ENCODE results near the gene PAIP2.
"Not testable (repeated sequence)": the region's sequence is repeated elsewhere in the genome, so short reads cannot be mapped to it uniquely, and the experiment has no call there.

The PAIP2 gene

DNA sequence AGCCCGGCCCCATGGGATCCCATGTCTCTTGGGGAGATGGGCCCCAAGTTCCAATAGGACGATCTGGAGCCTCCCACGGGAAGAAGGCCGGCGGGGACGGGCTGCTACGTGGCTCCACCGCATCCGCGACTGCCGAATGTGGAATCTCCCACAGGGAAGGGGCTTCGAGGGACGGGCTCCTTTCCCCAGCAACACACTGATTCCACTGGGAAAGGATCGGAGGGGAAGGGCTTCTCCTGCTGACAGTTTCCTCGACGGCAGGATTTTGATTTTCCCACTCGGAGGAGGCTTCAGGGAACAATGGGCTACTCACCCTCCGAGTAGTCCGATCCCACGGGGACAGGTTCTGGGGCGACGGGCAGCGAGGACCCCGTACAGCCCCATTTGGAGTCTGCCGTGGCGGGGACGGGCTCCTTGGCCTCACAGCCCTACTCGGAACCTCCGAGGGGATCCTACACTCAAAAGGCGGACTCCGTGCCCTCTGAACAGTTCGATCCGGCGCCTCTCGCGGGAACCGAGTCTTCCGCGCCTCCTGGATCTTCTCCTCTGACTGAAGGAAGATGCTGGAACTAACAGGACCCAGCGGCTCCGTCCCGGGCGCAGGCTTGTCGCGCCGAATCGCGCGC lies 52.0 kb downstream of the PAIP2 start:
- no peak for DNase-seq

DNA sequence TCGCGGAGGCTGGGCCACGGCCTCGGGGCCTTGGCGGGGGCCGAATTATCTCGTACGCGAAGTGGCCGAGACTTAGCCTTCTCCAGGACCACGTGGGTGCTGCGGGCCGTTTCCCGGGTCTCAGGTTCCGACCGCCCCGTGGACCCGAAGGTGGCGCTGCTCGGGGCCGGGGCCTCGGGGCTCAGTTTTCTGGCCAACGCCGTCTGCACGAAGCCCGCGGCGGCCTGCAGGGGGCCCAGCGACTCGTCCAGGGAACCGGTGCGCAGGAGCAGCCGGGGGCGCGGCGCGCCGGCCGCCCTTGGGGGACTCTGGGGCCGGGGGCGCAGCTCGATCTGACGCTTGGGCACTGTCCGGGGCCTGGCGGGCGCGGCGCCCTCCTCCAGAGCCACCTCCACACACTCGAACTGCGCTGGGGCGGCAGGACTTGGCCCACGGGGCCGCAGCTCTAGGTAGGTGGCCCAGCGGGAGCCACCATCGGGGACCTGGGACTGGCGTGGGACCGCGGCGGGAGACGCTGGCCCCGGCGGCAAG lies 52.5 kb downstream of the PAIP2 start:
- peak; percentile 30 to 32 for DNase-seq

DNA sequence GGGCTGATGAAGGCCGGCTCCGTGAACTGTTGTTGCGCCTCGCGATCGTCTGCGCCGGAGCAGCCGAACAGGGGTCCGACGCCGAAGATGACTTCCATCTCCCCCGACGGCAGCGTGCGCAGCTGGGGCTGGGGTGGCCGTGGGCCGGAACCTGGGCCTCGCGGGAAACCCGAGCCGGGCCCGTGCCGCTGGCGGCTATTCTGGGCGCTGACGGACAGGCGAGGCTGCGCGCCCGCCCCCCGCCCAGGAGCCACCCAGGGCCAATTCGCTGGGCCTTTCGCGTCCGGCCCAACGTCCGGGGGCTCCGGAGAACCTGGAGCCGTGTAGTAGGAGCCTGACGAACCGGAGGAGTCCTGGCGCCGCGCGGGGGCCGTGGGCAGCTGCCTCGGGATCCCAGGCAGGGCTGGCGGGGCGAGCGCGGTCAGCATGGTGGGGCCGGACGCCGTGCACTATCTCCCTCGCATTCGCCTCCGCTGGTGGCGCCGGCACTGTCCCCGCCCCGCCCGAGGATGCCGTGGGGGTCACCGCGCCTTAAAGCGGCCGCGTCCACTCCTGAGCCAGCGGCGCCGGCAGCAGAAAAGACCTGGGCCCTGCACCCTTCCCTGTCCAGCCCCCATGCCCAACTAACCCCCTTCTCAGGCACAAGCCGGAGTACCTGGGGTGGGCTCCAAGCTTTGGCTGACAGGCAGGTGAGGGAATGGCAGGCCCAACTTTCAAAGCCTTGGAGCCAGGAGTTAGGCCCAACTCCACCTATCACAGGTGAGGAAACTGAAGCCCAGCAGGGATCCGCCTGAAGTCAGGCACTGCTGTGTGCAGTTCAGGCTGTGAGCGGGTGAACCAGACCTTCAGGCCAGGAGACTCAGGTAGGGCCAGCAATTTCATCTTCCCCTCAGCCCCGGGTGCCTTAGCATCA lies 53.3 kb downstream of the PAIP2 start, which contains the start of gene PROB1:
PROB1 (minus strand) TSS at position 451 of the 913 bp plus-strand sequence; CDS start at position 428, 23 bp downstream.
- no peak for DNase-seq

DNA sequence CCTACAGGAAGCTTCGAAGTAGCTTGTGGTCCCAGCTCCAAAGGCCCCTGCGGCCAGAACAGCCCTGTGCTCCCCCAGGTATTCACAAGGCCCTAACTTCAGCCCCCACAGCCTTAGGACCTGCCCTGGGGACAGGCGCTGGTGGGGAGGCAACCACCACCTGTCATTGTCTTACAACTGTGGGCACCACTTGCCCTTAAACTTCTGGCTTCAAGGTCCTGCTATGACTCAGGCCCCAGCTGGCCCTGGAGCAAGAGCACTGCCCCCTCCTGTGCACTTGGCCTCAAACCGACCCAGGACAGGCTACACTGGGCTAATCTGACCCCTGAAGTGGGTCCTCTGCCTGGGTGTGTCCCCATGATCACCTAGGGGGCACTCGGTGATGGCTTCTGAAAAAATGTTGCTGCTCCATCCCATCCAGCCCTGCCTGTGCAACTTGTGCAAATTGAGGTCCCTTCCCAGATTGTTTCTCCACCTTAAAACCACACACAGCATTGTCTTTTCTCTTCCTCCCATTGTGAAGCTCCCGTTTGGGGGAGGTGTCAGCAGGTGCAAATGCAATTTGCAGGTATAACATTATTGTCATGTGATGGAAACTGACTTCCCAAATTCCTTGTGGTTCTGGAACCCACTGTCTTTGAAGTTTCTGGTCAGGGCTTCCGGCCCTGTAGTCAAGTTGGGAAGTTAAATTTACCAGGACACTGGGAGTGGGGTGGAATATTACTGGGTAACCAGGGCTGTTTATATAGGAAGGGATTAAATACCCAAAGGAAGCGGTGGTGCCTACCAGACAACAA lies 54.4 kb downstream of the PAIP2 start:
- DNase-seq, result no peak

DNA sequence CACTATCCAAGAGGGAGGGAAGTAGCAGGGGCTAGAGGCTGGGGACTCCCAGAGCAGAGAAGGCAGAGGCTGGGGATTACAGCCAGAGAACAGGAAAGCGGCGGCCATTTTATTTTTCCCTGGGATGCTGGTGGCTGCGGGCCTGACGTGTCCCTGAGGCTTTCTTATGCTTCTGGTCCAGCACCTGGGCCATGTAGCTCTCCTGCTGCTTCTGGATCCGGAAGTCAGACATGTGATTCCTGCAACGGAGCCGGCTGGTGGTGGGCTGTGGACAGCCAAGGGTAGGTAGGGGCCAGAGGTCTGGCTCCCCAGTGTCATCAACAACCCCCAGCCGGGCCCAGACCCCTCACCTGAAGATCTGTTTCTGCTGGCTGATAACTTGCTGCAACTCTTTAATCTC lies 55.0 kb downstream of the PAIP2 start:
- no peak for DNase-seq

DNA sequence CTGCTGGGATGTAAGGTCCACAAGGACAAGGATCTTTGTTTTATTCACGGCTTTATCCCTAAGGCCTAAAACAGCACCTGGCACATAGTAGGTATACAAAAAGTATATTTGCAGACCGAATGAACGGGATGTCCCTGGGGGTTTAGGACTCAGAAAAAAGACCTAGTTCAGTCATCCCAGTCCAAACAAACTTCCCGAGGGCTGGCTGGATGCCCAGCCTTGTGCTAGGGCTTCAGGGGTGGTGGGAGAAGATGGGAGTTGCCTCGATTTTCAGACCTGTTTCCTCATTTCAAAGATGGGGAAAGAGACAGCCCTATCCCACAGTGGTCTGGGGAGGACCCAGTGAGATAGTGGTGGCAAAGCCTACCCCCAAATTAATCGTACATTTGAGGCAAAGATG lies 56.3 kb downstream of the PAIP2 start:
- no peak for DNase-seq

DNA sequence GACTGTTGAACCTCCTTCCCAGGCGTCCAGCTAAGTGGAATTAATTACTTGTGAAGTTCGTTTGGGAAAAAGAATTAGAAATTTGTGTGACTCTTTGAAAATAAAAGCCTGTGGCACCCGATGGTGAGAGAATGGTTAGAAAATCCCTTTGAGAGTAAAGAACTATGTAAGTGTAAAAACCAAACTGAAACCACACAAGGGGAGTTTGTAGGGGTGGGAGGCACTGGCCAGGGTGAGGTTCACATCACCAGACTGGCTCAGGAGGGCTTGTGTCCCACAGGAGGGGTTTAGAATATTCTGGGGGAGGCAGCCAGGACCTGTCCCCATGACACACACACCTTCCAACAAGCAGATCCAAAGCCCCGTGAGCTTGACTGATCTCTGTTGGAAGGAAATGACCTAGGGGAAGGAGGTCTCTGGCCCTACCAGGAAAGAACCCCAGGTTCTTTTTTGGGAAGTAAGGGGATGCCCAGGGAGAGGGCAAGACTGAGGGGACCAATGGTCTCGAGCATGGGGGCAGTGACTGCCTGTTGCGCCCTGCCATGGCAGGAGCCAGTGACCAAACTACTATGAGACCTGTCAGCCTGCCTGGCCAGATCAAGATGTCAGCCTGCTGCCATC lies 58.0 kb downstream of the PAIP2 start:
- DNase-seq, result no peak

DNA sequence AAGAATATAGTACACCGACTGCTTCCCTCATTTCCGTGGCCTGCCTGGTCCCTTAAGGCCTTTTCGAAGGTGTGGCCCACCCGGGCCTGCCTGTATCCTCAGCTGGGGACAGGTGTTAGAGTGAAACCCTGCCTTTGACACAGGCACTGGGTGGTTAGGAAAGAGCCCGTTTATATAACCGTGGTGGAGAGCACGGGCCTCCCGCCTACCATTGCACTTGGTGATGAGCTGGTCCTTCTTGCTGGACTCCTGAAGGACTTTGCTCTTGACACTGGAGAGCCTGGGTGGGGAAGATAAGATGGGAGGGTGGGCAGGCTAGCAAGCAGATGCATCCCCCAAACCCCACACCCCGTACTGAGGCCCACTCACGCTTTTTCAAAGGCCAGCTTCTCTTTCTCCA lies 59.9 kb downstream of the PAIP2 start:
- no peak for DNase-seq

DNA sequence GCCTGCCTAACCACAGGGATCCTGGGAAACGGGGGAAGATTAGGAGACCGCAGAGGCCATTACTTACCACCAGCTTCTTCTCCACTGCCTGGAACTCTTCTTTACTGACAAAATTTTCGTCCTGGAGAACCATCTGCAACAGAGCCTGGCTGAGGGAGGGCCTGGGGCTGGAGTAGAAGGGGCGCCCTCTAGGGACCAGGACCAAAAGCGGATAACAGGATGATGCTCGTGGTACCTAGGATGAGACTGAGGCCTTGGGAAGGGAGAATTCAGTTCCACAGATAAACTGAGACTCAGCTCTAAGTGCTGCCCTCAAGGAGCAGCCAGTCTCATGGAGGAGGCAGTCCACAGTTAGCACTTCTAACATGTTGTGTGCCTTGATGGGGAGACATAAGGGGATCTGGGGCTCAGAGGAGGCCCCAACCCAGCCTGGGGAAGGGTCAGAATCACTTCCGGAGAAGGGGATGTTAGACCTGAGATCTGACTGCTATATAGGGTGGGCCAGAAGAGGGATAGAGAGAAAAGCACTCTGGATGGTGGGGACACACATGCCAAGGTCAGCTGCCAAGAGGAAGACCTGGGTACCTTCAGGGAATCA lies 61.0 kb downstream of the PAIP2 start:
- no peak for DNase-seq

DNA sequence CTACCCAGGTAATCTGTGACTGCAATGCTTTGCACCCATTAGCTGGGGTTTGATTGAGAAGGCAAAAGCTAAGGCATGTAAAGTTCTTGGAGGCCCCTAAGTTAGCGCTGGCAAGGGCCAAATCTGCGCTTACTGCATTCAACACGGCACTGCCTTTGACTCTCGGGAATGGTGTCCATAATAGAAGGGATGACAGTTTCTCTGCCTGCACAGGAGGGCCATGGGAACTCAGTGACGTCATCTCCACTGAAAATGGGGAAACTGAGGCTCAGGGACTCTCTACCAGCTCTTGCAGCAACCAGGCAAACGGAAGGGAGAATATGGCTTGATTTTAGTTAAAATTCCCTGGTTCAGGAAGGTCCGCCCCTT lies 61.7 kb downstream of the PAIP2 start:
- no peak for DNase-seq

DNA sequence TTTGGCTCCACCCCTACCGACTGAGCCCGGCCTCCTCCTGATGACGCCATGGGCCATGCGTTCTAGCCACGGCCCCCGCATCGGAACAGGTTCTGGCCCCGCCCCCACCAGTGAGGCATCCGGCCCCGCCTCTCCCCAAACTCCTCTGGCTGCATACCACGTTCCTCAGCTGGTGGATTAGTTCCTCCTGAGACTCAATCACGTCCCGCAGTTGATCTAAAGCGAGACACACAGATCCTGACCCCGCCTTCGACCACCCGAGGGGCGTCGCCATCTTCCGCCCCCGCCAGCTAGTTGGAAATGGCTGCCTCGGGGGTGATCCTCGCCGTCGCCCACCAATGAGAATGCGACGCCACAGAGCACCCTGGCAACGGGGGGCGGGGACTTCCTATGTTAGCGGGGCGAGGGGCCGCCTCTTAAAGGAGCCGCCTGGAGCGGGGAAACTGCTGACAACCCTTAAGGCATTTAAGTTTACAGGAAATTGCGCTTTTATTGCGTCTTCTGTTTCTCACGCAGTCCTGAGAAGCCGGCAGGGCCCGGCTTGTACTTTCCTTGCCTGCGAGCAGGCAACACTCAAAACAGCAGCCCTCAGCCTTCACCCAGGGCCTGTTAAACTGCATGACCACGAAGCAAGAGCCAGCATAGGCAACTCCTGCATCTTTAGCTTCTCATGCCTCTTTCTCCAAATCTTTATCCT lies 62.3 kb downstream of the PAIP2 start, which contains the start of gene SPATA24:
SPATA24 (minus strand) TSS at position 303 of the 697 bp plus-strand sequence; CDS start at position 274, 29 bp downstream.
- DNase-seq, result peak; percentile 97

DNA sequence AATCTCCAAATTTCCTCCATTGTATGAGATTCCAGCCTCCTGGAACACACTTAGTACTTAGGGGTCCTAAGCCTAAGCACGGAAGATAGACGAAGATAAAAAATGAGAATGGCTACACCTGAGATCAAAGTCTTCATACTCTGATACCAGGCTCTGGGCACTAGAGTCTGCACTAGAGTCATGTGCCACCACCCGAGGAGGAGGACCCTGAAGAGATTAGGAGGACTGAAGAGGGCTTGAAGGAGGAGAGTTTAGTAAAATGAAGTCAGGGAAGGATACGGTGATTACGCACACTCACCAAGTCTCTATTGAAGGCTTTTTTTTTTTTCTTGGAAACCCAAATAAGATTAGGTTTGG lies 62.8 kb downstream of the PAIP2 start:
- no peak for DNase-seq

DNA sequence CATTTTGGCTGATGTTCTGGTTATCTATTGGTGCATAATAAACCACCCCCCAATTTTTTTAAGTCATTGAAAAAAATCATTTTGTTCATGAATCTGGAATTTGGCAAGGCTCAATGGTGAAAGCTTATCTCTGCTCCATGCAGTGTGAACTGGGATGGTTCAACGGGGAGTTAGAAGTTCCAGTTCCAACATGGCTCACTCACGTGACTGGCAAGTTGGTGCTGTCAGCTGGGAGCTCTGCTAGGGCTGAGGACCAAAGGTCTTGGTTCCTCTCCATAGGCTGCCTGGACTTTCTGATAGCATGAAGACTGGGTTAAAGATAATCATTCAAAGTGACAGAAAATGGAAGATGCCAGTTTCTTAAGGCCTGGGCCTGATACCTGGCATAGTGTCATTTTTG lies 65.3 kb downstream of the PAIP2 start:
- DNase-seq, result no peak

DNA sequence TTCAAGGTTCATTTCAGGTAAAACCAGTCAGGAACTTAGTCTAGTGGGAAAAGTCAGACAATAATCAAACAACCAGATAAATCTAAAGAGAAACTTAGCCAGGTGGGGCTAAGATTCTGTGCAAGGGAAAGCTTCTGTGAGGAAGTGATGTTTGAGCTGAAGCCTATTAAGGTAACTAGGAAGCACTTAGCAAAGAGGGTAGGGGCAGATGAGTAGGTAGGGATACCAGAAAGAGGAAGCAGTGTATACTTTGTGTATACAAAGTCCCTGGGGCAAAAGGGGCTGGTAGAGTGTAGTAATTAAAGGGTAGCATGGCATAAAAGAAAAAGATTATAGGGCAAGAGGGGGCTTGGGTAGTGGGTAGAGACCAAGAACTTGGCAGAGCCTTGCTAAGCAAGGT lies 65.9 kb downstream of the PAIP2 start:
- no peak for DNase-seq

DNA sequence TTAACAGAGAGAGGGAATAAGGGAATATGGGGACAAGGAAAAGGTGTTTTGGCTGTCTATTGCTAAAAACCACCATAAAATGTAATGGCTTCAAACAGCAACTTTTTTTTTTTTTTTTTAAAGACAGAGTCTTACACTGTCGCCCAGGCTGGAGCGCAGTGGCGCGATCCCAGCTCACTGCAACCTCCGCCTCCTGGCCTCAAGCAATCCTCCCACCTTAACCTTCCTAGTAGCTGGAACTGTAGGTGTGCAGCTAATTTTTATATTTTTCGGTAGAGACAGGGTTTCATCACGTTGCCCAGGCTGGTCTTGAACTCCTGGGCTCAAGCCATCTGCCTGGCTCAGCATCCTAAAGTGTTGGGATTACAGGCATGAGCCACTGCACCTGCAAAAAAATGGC lies 66.5 kb downstream of the PAIP2 start:
- no peak for DNase-seq

DNA sequence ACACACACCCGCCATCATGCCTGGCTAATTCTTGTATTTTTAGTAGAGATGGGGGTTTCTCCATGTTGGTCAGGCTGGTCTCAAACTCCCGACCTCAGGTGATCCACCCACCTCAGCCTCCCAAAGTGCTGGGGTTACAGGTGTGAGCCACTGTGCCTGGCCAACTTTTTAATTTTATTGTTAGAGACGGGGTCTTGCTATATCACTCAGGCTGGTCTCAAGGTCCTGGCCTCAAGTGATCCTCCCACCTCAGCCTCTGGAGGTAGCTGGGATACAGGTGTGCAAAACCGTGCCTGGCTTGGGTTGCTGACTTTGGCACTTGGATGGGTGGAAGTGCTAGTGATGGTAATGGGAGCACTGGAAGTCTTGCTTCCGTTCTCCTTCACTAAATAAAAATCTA lies 67.5 kb downstream of the PAIP2 start:
- not testable (repeated sequence) for DNase-seq

DNA sequence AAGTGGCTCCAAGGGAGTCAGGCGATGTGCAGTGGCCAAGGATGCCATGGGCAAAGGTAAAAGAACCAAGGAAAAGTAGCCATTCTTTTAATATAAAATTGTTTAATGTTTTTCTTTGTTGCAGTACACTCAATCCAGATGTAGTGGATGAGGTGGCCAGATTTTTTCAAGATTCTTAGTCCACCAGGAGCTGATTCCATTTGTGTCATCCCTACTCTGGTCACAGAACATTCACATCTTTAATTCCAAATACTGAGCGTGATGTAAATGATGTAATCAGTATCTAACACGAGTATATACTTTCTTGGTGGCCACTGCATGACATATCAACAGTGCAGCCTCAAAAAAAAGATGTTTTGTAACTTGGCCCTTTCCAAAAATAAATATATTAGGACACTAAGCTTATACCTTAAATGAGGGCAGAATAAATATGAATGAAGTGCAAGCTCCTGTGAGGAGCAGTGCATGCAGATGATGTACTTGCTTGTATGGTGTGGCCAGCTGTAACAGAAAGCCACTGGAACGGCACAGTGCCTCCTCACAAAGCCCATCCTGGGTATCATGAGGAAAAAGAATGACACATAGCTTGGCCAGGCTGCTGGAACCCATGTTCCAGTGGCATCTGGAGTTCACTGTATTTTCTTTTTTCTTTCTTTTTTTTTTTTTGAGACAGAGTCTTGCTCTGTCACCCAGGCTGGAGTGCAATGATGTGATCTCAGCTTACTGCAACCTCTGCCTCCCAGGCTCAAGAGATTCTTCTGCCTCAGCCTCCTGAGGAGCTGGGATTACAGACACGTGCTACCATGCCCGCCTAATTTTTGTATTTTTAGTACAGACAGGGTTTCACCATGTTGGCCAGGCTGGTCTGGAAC lies 68.7 kb downstream of the PAIP2 start:
- no peak for DNase-seq

DNA sequence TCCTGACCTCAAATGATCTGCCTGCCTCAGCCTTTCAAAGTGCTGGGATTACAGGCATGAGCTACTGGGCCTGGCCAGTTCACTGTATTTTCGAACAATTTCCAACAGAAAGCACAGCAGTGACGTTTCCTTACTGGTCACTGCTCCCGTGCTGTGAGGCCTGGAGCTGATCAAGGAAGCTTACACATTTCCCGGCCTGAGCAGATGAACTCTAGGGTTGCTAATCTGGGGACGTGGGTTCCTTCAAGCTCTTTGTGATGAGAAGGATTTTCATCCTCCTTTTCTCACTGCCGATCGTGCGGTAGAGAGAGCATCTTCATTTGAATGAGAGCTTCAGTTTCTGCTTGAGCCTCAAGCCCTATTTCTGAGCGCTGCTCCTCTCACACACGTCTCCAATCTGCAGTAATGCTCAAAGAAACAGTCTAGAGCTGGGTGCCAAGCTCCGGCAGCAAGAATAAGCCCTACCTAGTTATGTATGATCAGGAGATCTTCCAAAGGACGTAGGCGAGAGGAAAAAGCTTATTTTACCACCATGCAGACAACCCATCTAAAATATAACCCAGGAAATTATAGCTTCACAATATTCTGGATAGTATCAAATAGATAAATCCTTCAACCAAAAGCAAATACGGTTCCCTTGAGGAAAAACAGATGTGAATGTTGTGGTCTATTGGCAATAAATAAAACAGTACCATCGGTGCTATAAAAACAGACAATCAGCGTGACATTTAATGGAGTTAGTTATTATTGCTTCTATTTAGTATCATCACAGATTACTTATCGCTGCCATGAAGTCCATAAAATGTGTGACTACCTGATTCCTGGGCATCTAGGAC lies 69.6 kb downstream of the PAIP2 start:
- no peak for DNase-seq

DNA sequence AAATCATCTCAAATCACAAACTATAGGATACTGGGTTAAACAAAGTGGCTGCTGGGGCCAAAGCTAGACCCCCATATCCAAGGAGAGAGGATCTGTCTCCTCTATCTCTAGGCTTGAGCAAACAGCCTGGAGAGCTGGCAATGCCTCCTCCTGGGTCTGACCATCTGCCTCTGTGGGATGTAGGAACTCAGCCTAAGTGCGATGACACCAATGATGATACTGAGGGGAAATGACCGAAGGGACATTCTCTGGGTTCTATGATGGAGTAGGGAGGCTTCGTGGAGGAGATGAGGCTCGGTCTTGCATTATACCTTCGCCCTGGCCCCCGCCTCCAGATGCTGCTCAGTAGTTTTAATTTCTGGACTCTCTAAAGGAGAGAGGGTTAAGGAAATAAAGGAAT lies 71.5 kb downstream of the PAIP2 start:
- DNase-seq, result no peak

DNA sequence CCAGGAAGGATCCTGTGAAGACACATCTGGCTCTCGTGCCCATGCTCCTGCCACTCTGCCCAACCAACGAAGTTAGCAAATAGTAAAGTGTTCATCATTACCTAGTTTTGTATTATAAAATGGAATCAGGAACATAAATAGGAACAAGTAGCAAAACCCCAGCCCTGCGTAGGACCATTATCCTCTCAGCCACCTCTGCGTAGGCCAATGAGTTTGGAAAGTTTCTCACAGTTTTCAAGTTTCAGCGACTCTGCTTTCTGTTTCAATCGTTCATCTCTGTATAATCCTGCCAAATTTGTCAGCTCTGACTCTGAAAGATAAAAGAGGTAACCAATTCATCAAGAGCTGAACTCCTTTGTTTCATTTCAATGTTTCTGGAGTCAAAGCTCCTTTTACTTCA lies 72.3 kb downstream of the PAIP2 start:
- no peak for DNase-seq

All from activated CD4-positive, alpha-beta T cell treated with anti-CD3 and anti-CD28 coated beads, Interleukin-2, amount 50 U/mL, for 4 hours (primary cell).